Body of pancreas (tissue), 4 donors: ENCODE measurements around the gene EPHB2. TPM values are rescaled to one million over a fixed set of nuclear protein-coding genes. Genes with fewer than 3 reads are reported as not detected.

Source experiments
- ATAC-seq: fragments of 150-250 bp; one replicate; pipeline ENCODE4 v1.9.1; 2016
- DNase-seq, 4 donors: peaks; one replicate each; pipeline ENCODE4 v3.0.0-alpha.2; 2019
- H3K27ac ChIP-seq, 4 donors: fragments of 200-600 bp; sonication (generic); 1 replicate in 3 of 4; 2 replicates in 1 of 4; pipeline versions ENCODE4 v1.5.1 to v1.6.1; 2016 to 2019; ENCODE audit warnings: mild to moderate bottlenecking in 1 of 4, mixed read lengths in 1 of 4, moderate library complexity in 1 of 4
- H3K27me3 ChIP-seq, 2 donors: fragments of 200-600 bp; sonication (generic); one replicate each; pipeline ENCODE4 v1.6.0; 2016; ENCODE audit warnings: mild to moderate bottlenecking in 1 of 2
- H3K36me3 ChIP-seq, 2 donors: fragments of 200-600 bp; sonication (generic); replicated peaks in 1 of 2; 2 replicates each; pipeline ENCODE4 v1.5.1; 2016; ENCODE audit warnings: low read depth in 2 of 2; ENCODE audit not compliant: insufficient read depth in 1 of 2
- H3K4me1 ChIP-seq: fragments of 200-600 bp; sonication (generic); one replicate; pipeline ENCODE4 v1.6.0; 2016
- H3K4me3 ChIP-seq, 2 donors: fragments of 200-600 bp; sonication (generic); 1 replicate in 1 of 2; 2 replicates in 1 of 2; pipeline ENCODE4 v1.5.1; 2016 to 2019
- H3K9me3 ChIP-seq, 3 donors: fragments of 200-600 bp; sonication (generic); 1 replicate in 2 of 3; 2 replicates in 1 of 3; pipeline ENCODE4 v1.5.1; 2016
- POLR2A ChIP-seq, 3 donors: fragments of 450-650 bp; IDR thresholded peaks; one replicate each; pipeline ENCODE4 v1.6.1; 2016; ENCODE audit warnings: antibody characterized with exemption in 3 of 3, mild to moderate bottlenecking in 2 of 3
- WGBS, 2 donors: methylation state at CpG; one replicate each; pipeline ENCODE4 v1.1.5; 2017; 5-methylcytosine and 5-hydroxymethylcytosine counted together
- intact Hi-C: fragments of 100-400 bp; cut with DNase I; formaldehyde crosslinking; loops from one replicate; pipeline ENCODE4 v1.15.1; 2023
- total RNA-seq, 2 donors: library from RNA; depleted of rRNA; stranded (reverse); fragments of >200 nt; gene quantifications; one replicate each; pipeline ENCODE4 v1.1.0, GENCODE V29; 2016
- TF ChIP-seq, protein P1 (sequence below), 7 experiments: fragments of 450-650 bp in 4 of 7; fragments of 200-600 bp in 3 of 7; sonication (generic) in 3 of 7; IDR thresholded peaks; one replicate each; pipeline ENCODE4 v1.5.1; 2016 to 2019; ENCODE audit warnings: antibody characterized with exemption in 7 of 7

EPHB2 gene
- total RNA-seq, 2 donors from 2014 or later: 2.9 to 7.9 TPM

GRCh38 chr1:22850681-22851080 lies 140.0 kb downstream of the EPHB2 start:
- peak in 3 of 4 donors; percentile 20 to 53 (median 36) for DNase-seq
- WGBS, 2 donors: 74 to 83% methylated on average over 6 of the region's 6 CpGs
- no peak for ATAC-seq
- Histone ChIP-seq H3K9me3 (no peaks in the 10 kb centered on the region), H3K27me3 (no peaks in the 10 kb centered on the region), H3K36me3 (no peaks in the 10 kb centered on the region), H3K4me3 (no peak overlapping the region), H3K27ac (peak overlapping the region in 1 of 4 donors; percentile 36), H3K4me1 (peaks cover 17% of the 10 kb centered on the region)
- intact Hi-C loops: no loop called here
- TF ChIP-seq, protein P1, sequence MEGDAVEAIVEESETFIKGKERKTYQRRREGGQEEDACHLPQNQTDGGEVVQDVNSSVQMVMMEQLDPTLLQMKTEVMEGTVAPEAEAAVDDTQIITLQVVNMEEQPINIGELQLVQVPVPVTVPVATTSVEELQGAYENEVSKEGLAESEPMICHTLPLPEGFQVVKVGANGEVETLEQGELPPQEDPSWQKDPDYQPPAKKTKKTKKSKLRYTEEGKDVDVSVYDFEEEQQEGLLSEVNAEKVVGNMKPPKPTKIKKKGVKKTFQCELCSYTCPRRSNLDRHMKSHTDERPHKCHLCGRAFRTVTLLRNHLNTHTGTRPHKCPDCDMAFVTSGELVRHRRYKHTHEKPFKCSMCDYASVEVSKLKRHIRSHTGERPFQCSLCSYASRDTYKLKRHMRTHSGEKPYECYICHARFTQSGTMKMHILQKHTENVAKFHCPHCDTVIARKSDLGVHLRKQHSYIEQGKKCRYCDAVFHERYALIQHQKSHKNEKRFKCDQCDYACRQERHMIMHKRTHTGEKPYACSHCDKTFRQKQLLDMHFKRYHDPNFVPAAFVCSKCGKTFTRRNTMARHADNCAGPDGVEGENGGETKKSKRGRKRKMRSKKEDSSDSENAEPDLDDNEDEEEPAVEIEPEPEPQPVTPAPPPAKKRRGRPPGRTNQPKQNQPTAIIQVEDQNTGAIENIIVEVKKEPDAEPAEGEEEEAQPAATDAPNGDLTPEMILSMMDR (IDR thresholded peaks at IDR 0.05): no peak
- TF ChIP-seq POLR2A (IDR thresholded peaks at IDR 0.05): no peak

GRCh38 chr1:22851517-22851916 lies 140.9 kb downstream of the EPHB2 start:
- DNase-seq (peak in 1 of 4 donors; percentile 58), ATAC-seq (no peak)
- no peak for TF ChIP-seq POLR2A (IDR thresholded peaks at IDR 0.05)
- TF ChIP-seq, protein P1 (IDR thresholded peaks at IDR 0.05): no peak
- no peaks in the 10 kb centered on the region for H3K36me3 ChIP-seq
- intact Hi-C loops: no loop called here
- peaks cover 17% of the 10 kb centered on the region for H3K4me1 ChIP-seq
- 76 to 77% methylated on average over 4 of the region's 4 CpGs for WGBS, 2 donors
- H3K27me3 ChIP-seq: no peaks in the 10 kb centered on the region
- H3K27ac ChIP-seq: no peak overlapping the region
- no peaks in the 10 kb centered on the region for H3K9me3 ChIP-seq
- no peak overlapping the region for H3K4me3 ChIP-seq

DNA sequence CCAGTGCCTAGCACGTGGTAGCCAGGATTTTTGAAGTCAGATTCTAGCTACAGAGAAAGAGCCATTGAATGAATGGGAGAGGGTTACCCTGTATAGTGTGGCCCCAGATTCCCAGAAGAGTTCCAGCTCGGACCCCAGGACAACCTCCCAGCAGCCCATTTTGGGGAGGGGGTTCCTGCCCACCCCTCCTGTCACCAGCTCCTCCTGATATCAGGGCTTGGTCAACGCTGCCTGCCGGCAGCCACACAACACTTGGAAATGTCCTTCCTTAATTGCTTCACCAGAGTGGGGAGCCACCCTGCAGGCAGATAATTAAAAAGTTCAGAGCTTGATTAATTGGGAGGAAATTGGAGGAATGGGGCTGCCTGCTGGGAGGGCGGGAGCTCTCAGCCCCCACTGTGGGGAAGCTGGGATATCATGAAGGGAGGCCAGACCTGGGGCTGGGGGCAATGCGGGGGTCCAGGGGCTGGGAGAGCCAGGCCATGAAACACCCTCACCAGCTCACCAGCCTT lies 141.6 kb downstream of the EPHB2 start:
- H3K27ac ChIP-seq: no peak overlapping the region
- H3K36me3 ChIP-seq: no peaks in the 10 kb centered on the region
- 80 to 82% methylated on average over 4 to 6 of the region's 6 CpGs for WGBS, 2 donors
- no peak for ATAC-seq
- peaks cover 17% of the 10 kb centered on the region for H3K4me1 ChIP-seq
- no peak for DNase-seq
- TF ChIP-seq, protein P1 (IDR thresholded peaks at IDR 0.05): no peak
- TF ChIP-seq POLR2A (IDR thresholded peaks at IDR 0.05): no peak
- no peaks in the 10 kb centered on the region for H3K27me3 ChIP-seq
- intact Hi-C loops: no loop called here
- no peak overlapping the region for H3K4me3 ChIP-seq
- H3K9me3 ChIP-seq: no peaks in the 10 kb centered on the region

DNA sequence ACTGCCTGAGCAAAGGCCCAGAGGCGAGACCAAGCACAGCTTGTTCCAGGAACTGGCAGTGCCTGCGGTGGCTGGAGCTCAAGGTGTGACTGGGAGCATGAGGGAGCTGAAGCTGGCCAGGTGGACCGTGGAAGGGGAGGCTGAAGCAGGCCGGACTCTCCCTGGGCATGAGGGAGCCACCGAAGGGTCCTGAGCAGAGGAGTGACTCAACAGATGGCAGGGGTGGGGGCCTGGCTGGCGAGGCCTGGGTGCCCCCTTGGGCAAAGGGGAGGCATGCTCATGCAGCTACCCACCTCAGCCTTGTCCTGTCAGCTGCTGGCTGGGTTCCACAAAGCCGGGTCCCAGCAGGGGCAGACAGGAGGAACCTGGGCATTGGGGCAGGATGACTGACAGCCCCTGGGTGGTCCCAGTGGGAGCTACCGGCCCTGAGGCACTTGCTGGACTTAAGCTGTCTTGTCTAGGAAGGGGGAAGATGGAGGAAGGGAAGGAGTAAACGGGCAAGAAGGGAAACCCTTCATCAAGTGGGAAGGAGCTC lies 143.1 kb downstream of the EPHB2 start:
- no peak overlapping the region for H3K27ac ChIP-seq
- TF ChIP-seq POLR2A (IDR thresholded peaks at IDR 0.05): no peak
- TF ChIP-seq, protein P1 (IDR thresholded peaks at IDR 0.05): no peak
- WGBS, 2 donors: 72 to 89% methylated on average over 5 to 9 of the region's 9 CpGs
- no peak overlapping the region for H3K4me3 ChIP-seq
- peaks cover 17% of the 10 kb centered on the region for H3K4me1 ChIP-seq
- H3K9me3 ChIP-seq: no peaks in the 10 kb centered on the region
- ATAC-seq: no peak
- intact Hi-C loops: no loop called here
- DNase-seq: no peak
- H3K27me3 ChIP-seq: no peaks in the 10 kb centered on the region
- H3K36me3 ChIP-seq: no peaks in the 10 kb centered on the region
